ENCODE results near the gene EMP3.
"Not testable (repeated sequence)": the region's sequence is repeated elsewhere in the genome, so short reads cannot be mapped to it uniquely, and the experiment has no call there.

EMP3 gene

GRCh38 chr19:48371367-48371766 is 46.0 kb downstream of the EMP3 start:
- in situ Hi-C loops (cut with MboI; ENCODE audit: low sequenced_read_pairs) = no loop called here

GRCh38 chr19:48371771-48372170 is 46.4 kb downstream of the EMP3 start:
- in situ Hi-C loops (cut with MboI; ENCODE audit: low sequenced_read_pairs) = not testable (repeated sequence)

GRCh38 chr19:48372904-48373303 is 47.6 kb downstream of the EMP3 start:
- in situ Hi-C loops (cut with MboI; ENCODE audit: low sequenced_read_pairs) = no loop called here

- in situ Hi-C loops (cut with MboI; ENCODE audit: low sequenced_read_pairs) = no loop called here
Measured at GRCh38 chr19:48373567-48373966, 48.2 kb downstream of the EMP3 start.

- in situ Hi-C loops (cut with MboI; ENCODE audit: low sequenced_read_pairs) = no loop called here
Measured at GRCh38 chr19:48378194-48378570, 52.8 kb downstream of the EMP3 start.

- in situ Hi-C loops (cut with MboI; ENCODE audit: low sequenced_read_pairs) = no loop called here
Measured at GRCh38 chr19:48379058-48379457, 53.7 kb downstream of the EMP3 start.

Data from HL-60/S4 (cell line).